HG03159 (cell line): ENCODE data around the gene PUM1.
"Not testable (repeated sequence)": the region's sequence is repeated elsewhere in the genome, so short reads cannot be mapped to it uniquely, and the experiment has no call there.

ENCODE experiments used
- ATAC-seq: cut with Tn5 transposase; IDR thresholded peaks from one replicate; pipeline ENCODE4 v1.9.1; 2021; ENCODE audit warnings: mild to moderate bottlenecking, moderate library complexity; ENCODE audit not compliant: unreplicated experiment

PUM1 gene, protein sequence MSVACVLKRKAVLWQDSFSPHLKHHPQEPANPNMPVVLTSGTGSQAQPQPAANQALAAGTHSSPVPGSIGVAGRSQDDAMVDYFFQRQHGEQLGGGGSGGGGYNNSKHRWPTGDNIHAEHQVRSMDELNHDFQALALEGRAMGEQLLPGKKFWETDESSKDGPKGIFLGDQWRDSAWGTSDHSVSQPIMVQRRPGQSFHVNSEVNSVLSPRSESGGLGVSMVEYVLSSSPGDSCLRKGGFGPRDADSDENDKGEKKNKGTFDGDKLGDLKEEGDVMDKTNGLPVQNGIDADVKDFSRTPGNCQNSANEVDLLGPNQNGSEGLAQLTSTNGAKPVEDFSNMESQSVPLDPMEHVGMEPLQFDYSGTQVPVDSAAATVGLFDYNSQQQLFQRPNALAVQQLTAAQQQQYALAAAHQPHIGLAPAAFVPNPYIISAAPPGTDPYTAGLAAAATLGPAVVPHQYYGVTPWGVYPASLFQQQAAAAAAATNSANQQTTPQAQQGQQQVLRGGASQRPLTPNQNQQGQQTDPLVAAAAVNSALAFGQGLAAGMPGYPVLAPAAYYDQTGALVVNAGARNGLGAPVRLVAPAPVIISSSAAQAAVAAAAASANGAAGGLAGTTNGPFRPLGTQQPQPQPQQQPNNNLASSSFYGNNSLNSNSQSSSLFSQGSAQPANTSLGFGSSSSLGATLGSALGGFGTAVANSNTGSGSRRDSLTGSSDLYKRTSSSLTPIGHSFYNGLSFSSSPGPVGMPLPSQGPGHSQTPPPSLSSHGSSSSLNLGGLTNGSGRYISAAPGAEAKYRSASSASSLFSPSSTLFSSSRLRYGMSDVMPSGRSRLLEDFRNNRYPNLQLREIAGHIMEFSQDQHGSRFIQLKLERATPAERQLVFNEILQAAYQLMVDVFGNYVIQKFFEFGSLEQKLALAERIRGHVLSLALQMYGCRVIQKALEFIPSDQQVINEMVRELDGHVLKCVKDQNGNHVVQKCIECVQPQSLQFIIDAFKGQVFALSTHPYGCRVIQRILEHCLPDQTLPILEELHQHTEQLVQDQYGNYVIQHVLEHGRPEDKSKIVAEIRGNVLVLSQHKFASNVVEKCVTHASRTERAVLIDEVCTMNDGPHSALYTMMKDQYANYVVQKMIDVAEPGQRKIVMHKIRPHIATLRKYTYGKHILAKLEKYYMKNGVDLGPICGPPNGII

DNA sequence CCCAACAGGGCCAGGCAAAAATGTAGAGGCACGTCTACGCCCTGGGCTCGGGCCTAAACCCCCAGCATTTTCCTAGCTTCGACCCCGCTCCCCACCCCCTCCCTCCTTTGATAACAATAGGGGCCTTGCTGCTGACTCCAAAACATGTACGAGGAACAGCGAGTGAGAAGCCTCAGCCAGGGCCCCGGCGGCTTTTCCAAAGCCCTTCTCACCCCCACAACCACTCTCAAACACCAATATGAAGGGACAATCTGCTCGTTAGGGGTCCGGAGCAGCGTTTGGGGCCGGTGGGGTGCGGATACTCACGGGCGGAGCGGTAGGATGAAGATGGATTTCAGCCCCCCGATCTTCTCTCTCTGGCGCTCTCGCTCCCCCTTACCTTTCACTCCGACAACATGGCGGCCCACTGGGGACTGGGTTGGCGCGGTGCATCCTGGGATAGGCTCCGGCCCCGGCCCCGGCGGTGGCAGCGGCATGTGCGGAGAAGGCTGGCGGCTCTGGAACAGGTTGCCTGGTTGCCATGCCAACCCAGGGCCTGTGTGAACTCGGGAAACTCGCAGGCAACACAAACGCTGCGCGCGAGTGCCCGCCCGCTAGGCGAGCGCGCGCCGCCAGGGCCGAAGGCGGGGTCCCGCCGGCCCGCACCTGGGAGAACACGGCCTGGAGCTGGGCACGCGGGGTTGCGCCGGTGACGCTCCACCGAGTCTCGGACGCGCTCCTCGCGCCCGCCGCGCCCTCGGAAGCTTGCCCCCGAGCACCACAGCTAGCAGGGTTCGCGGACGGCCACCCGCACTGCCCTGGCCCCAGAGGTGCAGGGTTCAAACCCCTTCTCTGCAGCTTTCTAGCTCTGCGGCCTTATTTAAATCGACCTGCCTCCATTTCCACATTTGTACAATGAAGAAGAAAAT lies at the start of gene PUM1:
TSS of gene PUM1 (minus strand) at position 408 of the 908 bp plus-strand sequence. CDS start 6,151 bp downstream, outside the sequence.
- ATAC-seq: peak; percentile 85

GRCh38 chr1:31112266-31112935 lies 46.9 kb upstream of the PUM1 start:
- no peak for ATAC-seq

GRCh38 chr1:31111290-31111951 lies 45.9 kb upstream of the PUM1 start:
- ATAC-seq: no peak

DNA sequence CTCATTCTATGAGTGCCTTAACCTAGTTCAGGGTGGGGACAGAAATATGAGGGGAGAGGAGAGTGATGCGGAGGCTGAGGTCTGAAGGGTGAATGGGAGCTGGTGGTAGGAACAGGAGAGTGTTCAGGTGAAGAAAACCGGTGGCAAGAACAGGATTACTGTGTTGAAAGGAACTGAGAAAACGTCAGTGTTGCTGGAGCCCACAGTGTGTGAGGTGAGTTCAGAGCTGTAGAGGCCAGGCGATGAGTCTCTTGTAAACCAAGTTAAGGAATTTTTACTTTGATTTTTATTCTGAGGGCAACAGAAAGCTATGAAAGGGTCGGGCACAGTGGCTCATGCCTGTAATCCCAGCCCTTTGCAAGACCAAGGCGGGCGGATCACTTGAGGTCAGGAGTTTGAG lies 45.3 kb upstream of the PUM1 start:
- ATAC-seq: no peak

DNA sequence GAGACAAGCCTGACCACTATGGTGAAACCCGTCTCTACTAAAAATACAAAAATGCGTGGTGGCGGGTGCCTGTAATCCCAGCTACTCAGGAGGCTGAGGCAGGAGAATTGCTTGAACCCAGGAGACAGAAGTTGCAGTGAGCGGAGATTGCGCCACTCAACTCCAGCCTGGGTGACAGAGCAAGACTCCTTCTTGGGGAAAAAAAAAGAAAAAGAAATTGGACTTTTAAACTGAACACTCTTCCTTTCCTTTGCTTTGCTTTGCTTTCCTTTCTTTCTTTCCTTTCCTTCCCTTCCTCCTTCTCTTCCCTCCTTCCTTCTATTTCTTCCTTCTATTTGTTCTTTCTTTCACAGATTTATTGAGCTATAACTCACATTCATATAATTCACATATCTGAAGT lies 43.3 kb upstream of the PUM1 start:
- ATAC-seq: no peak

DNA sequence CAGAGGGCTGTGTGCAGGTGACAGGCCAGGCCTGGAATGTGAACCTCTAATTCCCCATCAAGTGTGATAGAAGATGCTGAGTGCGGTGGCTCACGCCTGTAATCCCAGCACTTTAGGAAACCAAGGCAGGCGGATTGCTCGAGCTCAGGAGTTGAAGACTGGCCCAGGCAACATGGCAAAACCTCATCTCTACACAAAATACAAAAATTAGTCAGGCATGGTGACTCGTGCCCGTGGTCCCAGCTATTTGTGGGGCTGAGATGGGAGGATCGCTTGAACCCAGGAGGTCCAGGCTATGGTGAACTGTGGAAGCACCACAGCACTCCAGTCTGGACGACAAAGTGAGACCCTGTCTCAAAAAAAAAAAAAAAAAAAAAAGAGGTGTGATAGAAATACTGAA lies 40.1 kb upstream of the PUM1 start:
- ATAC-seq: no peak

DNA sequence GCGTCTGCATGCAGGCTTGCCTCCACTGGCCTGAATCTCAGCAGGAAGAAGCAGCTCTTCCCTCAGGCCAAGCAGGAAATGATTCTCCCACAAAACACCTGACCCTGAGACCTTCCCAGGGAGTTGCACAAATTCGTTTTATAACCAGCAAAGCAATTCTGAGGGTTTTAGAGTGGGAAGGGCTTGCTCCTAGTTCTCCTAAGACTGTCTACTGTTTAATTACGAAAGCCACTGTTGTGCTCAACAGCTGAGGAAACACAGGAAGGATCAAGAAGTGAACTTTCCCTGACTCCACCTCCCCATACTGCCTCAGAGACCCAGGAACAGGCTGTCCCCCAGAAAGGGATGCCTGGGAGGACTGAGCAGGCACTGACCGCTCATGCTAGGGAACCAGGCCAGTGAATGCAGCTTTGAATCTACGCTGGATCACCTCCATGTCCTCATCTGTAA lies 37.0 kb upstream of the PUM1 start:
- no peak for ATAC-seq

- no peak for ATAC-seq
Measured at GRCh38 chr1:31101147-31101502, 35.6 kb upstream of the PUM1 start.

DNA sequence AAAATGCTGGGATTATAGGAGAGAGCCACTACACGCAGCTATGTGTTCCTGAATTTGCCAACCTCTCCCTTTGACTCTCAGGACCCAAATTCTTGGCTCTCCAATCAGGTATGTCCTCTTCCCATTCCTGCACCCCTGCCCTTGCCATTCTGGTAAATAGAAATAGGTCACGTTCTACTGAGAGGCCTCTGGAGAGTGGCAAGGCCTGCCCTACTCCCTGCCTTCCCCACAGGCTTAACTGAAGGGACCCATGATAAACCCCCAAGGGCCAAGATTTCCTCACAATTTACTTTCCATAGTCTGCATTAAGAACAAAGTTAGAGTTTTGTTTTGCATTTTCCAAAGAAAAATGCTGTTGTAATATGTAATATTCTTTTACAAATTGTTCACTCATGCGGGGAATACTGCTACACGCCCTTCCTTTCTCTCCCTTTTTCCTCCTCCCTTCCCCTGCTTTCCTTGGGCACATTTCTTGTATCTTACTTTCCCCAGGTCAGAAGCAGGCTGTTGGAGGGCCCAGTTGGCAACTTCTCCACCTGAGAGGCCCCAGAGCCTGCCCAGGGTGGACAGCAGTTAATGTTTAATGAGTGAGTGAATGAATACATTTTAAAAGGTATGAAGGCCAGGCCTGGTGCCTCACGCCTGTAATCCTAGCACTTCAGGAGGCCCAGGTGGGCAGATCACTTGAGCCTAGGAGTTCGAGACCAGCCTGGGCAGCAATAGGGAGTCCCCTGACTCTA lies 33.9 kb upstream of the PUM1 start:
- ATAC-seq: no peak

- no peak for ATAC-seq
Measured at GRCh38 chr1:31095985-31096384, 30.5 kb upstream of the PUM1 start.

DNA sequence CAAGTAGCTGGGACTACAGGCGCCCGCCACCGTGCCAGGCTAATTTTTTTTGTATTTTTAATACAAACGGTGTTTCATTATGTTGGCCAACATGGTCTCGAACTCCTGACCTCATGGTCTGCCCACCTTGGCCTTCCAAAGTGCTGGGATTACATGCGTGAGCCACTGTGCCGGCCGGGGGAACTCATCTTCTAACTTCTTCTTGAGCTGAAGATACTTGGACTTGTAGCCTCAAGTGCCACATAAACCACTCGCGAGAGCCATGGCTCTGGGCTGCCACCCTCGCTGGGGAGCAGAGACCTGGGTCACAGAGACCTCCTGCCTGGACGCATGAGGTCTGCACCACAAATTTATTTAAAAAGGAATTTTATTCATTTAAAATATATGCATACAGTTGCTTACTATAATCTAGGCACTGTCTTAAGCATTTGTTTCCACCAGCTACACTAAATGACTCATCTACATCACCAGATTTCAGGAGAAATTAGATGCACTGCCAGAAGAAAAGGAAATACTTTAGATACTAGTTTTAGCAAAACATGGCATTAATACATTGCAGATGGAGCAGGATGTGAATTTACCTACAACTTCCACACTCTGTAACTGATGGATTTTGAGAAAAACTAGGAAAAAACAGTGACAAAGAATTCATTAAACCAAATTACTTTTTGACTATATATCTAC lies 29.9 kb upstream of the PUM1 start:
- ATAC-seq: no peak

DNA sequence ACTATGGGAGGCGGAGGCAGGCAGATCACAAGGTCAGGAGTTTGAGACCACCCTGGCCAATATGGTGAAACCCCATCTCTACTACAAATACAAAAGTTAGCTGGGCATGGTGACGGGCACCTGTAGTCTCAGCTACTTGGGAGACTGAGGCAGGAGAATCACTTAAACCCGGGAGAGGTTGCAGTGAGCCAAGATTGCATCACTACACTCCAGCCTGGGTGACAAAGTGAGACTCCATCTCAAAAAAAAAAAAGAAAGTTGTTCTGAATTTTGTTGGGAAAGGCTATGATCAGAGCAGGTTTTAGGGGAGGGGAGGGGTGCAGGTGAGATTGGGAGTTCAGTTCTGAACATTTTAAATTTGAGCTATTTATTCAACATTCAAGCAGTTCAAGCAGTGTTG lies 22.6 kb upstream of the PUM1 start:
- not testable (repeated sequence) for ATAC-seq

GRCh38 chr1:31084782-31085569 lies 19.5 kb upstream of the PUM1 start:
- no peak for ATAC-seq

DNA sequence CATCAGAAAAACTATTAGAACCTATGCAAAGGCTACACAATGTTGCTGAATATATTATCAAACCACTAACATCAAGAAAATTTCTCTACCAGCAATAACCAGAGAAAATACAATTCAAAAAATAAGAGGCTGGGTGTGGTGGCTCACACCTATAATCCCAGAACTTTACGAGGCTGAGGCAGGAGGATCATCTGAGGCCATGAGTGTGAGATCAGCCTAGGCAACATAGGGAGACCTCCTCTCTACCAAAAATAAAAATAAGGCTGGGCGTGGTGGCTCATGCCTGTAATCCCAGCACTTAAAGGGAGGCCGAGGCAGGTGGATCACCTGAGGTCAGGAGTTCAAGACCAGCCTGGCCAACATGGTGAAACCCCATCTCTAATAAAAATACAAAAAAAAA lies 16.9 kb upstream of the PUM1 start:
- no peak for ATAC-seq

- ATAC-seq: no peak
Measured at GRCh38 chr1:31073044-31073443, 7.5 kb upstream of the PUM1 start.

DNA sequence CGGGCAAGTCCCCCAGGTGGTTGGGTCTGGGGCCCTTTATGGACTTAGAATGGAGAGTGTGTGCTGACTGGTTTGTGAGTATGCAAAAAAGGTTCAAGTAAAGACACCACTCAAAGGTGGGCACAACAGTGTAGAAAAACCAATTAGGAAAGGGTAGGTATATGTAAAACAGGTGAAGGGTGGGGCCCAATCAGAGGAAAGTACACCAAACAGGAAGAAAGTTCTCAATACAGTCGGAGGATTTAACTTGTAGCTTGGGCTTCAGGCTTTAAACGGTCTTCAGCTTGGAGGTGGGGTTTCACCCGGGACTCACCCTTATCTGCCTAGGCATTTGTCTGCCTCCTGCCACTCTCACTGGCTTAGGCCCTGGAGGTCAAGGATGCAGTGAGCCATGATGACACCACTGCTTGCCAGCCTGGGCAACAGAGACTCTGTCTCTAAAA lies 6.8 kb upstream of the PUM1 start:
- ATAC-seq: no peak

GRCh38 chr1:31069392-31069791 lies 3.9 kb upstream of the PUM1 start:
- ATAC-seq: no peak
